HG02623 (cell line): ENCODE data around the gene ATP9A.
"Not testable (repeated sequence)": the region's sequence is repeated elsewhere in the genome, so short reads cannot be mapped to it uniquely, and the experiment has no call there.

Source experiments
- ATAC-seq: cut with Tn5 transposase; IDR thresholded peaks from one replicate; pipeline ENCODE4 v1.9.1; 2021; ENCODE audit warnings: moderate library complexity; ENCODE audit not compliant: unreplicated experiment

ATP9A gene

DNA sequence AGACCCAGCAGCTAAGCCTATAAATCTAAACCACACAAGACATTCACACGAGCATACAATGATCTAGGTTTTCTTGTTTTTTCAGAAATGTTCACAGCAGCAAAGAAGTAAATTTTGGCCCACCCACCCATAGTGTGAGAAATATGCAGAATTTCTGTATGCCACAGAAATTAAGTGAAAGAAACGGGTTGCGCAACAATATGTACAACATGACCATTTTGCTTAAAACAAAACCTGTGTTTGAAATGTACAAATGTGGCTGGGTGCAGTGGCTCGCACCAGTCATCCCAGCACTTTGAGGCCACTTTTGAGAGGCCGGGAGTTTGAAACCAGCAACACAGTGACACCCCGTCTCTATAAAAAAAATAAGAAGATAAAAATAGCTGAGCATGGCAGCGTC is 24.8 kb upstream of the ATP9A start:
- ATAC-seq, result no peak

DNA sequence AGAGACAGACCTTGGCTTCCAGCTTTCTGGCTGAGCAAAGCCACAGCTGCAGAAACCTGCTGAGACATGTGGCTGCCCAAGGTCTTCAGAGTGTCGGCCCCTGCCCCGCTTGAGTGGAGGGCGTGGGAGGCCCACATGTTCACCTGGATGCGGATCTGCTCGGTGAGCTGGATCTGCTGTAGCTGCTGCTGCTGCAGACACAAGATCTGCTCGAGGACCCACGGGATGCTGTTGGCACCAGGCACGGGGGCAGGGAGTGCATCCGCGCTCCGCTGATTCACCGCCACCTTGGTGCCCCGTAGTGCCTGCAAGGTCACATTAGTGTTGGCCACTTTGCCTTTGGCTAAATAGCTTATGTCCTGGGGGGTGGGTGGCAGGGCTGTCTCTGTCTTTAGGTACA is 23.4 kb upstream of the ATP9A start:
- no peak for ATAC-seq

DNA sequence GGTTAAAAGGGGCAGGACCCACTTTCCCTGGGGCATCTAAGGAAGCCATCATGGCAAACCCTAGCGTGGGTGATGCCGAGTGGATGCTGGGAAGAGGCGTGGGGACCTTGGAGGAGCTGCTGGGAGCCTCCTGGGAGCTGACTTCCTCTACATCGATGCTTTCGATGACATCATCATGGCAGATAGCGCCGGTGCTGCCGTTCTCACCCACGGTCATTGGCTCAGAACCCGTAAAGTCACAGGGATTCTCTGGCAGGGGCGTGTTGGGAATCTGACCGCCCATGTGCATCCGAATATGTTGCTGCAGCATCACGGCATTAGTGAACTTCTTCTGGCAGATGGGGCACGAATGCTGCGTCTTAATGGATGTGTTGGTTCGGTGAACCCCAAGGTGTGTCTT is 22.1 kb upstream of the ATP9A start:
- ATAC-seq, result no peak

DNA sequence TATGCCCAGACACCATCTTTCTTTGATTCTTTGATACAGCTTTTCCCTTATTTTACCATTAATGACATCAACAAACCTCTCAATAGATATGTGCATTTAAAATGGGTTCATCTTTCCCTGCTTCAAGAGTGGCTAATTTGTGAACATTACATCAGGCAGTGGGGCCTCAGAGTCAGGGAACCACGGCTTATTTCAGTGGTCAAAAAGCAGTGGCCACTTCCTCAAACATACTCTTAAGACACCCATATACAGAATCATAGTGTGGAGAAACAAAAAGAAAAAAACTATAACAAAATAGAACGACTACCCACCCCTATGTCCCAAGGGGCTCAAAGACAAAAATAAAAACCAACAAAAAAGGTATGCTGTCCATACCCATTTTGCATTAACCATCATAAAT is 21.2 kb upstream of the ATP9A start:
- no peak for ATAC-seq

DNA sequence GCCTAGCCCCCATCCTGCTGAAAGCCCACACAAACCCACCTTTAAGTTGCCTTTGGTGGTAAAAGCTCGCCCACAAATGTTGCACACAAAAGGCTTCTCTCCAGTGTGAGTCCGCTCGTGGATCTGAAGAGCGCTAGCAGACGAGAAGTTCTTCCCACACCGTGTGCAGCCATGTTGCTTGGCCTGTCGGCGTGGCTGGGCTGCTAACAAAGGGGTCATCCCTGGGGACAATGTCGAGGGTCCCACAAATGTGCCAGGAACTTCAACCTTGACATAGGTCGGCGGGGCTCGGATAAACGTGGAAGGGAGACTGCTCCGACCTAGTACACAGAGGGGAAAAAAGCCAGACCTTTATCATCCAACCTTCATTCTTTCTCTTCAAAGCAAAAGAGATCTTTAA is 20.6 kb upstream of the ATP9A start:
- no peak for ATAC-seq

DNA sequence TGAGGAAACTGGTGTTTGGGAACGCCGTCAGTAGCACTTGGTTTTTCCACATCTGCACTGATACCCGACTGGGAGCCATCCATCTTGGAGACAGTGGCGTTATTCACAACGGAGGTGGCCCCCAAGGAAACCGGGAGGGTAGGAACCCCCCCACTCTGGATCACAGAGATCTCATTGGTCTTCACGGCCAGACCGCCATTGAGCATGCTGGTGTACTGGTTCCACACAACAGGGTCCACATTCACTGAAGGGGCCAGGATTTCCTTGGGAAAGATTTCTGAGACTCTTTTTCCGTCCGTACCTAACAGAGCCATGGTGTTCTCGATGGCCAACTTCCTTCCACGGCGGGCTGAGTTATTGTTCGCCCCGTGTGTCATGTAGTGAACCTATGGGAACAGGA is 16.1 kb upstream of the ATP9A start:
- no peak for ATAC-seq

DNA sequence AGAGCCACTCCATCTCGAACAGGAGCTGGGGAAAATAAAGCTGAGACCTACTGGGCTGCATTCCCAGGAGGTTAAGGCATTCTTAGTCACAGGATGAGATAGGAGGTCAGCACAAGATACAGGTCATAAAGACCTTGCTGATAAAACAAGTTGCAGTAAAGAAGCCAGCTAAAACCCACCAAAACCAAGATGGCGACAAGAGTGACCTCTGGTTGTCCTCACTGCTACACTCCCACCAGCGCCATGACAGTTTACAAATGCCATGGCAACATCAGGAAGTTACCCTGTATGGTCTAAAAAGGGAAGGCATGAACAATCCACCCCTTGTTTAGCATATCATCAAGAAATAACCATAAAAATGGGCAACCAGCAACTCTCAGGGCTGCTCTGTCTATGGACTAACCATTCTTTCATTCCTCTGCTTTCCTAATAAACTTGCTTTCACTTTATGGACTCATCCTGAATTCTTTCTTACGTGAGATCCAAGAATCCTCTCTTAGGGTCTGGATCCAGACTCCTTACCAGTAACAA is 10.1 kb upstream of the ATP9A start:
- ATAC-seq, result not testable (repeated sequence)

DNA sequence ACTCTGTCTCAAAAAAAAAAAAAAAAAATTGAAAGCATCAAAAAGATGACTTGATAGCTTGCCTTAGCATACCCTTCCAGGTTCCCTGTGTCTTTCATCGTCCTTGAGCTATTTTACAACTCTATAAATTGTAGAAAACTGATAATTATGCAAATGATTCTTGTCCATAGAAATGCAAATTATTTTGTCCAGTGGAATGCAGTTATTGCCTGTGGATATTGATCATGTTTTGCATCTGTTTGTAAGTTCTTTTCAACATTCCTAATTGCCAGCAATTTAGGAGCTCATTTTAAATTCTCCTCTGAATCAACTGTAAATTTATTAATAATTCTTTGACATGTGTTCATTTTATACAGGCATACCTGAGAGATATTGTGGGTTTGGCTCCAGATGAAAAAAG is 7.1 kb upstream of the ATP9A start:
- ATAC-seq, result no peak

DNA sequence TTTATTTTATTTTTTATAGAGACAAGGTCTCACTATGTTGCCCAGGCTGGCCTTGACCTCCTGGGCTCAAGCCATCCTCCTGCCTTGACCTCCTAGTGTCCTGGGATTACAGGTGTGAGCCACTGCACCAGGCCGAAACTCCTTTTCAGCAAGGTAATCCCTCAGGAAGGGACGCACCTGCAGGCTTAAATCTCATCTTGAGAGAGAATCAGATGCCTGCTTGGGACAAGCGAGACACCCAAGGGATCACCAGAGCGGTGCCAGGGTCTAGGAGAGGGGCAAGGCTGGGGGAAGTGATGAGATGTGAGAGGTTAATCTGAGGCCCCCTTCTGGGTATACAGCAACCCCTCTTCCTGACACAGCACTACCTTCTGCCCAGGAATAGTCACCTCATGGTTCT is 4.0 kb upstream of the ATP9A start:
- no peak for ATAC-seq

DNA sequence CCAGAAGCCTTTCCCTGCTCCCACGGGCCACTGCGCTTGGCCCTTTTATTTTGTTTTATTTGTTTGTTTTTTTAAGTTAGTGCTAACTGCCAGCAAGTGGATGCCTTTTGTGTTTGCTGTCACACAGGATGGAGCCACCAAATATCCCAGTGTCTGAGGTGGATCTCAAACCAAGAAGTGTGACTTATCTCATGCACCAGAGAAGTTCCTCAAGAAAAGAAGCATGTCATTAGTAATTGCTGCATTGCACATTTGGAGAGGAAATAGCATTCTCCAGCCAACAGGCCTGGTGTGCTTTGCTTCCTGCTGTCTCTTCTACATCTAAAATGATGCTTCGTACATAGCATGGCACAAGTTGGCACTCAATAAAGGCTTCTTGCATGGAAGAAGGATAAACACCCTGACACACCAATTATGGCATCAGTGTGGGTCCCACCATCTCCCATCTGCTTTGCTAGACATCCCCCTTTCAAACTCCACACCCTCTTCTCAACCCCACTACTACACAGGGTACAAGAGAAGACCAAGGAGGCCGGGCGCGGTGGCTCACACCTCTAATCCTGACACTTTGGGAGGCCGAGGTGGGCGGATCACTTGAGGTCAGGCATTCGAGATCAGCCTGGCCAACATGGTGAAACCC is 1.9 kb upstream of the ATP9A start:
- ATAC-seq, result no peak

DNA sequence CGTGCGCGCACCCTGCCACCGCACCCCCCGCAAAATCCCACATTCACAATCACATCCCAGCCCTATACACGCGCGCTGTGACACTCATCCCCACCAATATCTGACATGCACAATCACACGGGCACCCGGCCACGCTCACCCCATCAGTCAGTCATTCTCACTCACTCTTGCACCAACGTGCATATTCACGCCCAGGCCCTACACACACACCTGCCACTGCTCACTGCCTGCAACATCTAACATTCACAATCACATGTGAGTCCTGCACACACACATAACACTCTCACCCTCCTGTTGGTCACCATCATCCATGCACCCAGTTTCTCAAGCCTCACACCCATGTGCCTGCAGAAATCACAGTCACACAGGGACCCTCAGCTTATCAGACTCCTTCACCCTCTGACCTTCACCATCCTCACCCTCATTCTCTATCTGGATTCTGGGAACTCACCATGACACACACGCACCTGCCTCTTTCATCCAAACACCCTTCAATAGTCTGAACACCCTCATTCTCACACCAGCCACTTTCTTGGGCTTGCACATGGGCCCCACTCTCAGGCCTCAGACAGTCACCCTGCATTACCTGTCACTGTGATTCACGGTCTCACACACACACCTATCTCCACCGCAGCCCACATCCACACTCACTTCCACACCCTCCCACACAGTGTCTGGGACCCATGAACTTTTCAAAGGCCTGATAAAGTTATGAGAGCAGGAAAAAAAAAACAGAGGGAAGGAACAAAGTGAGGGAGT is 748 bp upstream of the ATP9A start:
- ATAC-seq, result no peak

DNA sequence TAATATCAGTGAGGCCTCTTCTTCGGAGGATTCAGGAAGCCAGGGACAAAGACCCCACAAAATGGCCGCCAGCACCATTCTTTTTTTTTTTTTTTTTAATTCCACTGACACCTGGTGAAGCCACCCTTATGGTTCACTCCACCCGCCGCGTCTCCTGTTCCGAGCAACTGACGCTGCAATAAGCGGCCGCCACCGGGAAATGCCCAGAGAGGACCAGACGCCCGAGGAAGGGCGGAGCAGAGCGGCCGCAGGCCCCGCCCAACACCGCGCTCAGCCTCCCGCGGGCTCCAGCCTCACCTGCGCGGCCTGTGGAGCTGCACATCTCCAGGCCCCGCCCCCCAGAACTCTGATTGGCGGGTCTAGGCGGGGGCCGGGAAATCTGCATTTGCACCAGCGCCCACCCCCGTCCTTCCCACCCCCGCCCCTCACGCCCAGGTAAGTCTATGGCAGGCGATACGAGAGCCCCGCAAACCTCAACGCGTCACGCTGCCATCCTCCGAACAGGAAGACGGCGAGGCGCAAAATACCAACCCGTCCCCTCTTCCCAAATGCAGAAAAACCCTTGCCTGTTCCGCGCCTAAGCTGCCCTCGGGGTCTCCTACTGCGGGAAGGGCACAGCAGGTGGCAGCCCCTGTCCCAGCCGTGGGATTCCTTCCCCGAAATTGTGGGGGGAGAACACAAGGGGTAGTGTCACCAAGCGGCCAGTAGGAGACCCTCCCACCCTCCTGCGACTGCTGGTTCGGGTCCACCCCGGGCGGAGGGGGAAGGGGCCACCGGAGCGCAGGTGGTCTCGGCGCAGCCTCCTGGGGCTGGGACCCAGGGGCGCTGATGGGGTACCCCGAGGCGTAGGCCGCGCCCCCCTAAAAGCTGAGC is 960 bp downstream of the ATP9A start:
- ATAC-seq, result no peak

DNA sequence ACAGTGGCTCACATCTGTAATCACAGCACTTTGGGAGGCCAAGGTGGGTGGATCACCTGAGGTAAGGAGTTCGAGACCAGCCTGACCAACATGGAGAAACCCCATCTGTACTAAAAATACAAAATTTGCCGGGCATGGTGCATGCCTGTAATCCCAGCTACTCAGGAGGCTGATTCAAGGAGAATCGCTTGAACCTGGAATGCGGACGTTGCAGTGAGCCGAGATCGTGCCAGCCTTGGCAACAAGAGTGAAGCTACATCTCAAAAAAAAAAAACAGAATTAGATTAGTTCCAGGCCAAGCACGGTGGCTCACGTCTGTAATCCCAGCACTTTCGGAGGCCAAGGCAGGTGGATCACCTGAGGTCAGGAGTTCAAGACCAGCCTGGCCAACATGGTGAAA is 2.8 kb downstream of the ATP9A start:
- ATAC-seq, result not testable (repeated sequence)

DNA sequence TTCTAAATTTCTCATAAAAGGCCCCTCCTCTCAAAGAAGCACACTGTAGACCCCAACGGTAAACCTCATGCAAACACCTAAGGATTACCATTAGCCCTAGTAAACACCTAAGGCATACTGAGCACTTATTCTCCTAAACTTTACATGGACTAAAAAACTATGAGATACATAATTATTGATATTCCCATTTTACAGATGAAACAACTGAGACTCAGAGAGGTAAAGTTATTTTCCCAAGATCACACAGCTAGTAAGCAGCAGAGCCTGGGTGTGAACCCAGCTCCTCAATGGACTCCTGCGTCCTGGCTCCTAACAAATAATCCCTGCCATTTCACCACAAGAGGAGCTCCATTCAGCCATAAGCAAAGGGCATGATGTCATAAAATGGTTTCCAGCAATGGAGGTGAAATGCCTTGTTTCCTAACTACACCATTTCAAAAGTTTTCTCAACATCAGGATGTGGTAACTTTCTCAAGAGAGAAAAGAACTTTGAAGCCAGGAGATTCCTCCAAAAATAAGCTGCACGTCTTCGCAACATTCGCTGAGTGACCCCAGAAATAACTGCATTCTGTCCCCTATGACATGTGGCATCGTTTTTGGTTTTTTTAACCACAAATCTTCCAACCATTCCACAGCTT is 4.1 kb downstream of the ATP9A start:
- ATAC-seq, result no peak

DNA sequence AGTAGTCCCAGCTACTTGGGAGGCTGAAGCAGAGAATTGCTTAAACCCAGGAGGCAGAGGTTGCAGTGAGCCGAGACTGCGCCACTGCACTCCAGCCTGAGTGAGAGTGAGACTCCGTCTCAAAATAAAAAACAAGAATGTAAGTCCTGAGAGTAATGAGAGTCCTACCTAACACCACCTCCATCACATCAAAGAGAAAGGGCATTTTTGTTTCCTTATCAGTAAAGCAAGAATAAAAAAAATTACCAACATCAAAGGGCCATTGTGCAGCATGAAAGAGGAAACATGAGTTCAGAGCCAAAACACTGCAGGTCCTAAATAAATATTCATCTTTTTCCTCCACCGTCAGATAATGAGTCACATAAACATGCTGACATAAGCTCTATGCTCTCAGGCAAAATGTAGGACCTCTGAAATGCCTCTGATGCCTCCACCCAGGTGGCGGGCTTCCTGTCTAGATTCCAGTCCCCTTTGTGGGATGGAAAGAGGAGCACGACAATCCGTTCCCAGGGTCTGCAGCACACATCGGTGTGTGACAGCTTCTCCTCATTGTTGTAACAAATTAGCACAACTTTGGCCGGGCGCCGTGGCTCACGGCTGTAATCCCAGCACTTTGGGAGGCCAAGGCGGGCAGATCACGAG is 7.2 kb downstream of the ATP9A start:
- no peak for ATAC-seq

DNA sequence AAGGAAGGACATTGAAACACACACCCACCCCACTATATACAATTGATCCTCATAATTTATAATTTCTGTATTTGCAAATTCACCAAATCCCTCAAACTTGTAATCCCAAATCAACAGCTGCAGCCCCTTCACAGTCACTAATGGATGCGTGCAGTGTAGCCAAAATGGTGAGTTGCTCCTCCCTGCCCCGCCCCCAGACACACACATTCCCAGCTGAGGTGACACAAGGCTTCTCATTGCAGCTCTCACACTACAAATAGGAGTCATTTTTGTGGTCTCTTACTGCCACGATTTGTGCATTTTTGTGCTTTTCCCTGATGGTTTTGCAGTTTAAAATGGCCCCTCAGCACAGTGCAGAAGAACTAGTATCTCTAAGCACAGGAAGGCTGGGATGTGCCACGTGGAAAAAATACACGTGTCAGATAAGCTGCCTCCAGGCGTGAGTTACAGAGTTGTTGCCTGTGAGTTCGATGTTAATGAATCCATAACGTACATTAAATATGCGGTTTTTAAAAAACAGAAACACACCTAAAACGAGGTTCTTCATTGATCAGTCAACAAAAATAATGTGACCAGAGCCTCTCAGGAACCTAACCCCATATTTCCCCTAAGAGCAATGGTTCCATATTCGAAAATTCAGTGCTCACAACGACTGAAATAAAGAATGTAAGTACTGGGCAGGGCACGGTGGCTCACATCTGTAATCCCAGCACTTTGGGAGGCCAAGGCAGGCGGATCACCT is 8.2 kb downstream of the ATP9A start:
- ATAC-seq, result no peak

DNA sequence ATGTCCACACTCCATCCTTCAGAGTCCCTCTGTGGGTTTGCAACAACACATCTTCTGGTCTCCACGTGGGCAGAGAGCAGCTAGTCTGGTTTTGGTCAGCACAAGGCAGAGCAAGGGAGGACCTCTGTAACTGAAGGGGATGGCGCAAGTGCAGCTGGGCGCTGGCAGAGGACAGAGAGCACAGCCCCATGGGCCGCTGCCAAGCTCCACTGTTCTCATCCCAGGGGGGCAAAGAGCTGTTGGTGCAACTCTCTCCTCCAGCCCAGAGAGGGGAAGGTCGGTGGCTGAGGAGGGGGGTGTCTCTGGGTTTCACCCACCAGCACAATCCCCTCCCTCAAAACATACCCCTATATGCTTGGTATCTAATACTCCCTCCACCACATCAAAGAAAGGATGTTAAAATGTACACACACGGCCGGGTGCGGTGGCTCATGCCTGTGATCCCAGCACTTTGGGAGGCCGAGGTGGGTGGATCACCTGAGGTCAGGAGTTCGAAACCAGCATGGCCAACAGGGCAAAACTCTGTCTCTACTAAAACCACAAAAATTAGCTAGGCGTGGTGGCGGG is 9.1 kb downstream of the ATP9A start:
- no peak for ATAC-seq

DNA sequence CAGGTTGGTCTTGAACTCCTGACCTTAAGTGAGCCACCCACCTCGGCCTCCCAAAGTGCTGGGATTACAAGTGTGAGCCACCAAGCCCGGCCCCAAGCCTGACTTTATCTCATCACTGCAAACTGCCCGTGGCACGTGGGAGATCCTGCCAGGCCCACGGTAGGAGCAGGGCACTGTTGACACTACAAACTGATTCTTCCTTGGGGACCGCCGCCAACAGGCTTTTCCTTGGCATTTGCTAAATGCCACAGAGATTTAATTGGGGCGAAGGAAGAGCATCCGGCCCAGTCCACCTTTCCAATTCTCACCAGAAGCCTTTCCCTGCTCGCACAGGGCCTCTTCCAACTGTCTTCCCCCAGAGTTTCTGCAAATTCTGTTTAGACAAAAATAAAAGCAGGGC is 11.0 kb downstream of the ATP9A start:
- ATAC-seq, result no peak

DNA sequence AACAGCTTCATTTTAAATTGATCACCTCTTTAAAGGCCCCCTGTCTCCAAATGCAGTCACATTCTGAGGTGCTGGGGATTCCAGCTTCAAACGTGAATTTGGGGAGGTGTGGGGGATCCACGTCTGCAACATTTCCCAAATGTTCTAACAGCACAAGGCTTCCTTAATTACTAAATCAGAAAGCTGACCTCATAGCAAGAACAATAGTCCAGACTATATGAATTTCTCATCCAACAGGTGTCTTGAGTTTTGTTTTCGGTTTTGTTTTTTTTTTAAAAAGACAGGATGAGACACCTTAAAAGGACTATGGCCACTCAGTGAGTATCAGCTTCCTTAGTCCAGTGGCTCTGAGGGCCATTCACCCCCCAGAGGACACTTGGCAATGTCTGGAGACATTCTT is 11.5 kb downstream of the ATP9A start:
- ATAC-seq, result no peak

DNA sequence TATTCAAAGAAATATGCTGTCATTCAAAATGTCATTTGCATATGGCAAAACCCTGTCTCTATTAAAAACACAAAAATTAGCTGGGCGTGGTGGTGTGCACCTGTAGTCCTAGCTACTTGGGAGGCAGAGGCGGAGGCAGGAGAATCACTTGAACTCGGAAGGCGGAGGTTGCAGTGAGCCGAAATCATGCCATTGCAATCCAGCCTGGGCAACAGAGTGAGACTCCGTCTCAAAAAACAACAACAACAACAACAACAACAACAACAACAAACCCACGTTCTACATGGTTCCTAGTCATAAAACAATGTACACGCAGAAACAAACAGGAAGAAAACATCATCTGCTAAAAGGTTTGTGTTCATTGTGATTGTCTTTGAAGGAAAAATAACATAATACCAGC is 15.0 kb downstream of the ATP9A start:
- ATAC-seq, result not testable (repeated sequence)
